ENCODE measurements around the gene NEO1. TPM values are rescaled to one million over a fixed set of nuclear protein-coding genes. Genes with fewer than 3 reads are reported as not detected.

NEO1 gene
- total RNA-seq, 4 donors from 2014 or later, result 27.1 to 39.6 (median 28.8) TPM

- TF ChIP-seq POLR2A (IDR thresholded peaks at IDR 0.05) (no peak), CTCF (IDR thresholded peaks at IDR 0.05) (no peak)
- Histone ChIP-seq H3K4me1 (no peaks in the 10 kb centered on the region), H3K27me3 (peaks cover 5% of the 10 kb centered on the region), H3K36me3 (no peaks in the 10 kb centered on the region), H3K4me3 (replicated peaks in 1 of 3) (no peak overlapping the region), H3K27ac (no peak overlapping the region), H3K9me3 (no peaks in the 10 kb centered on the region)
- DNase-seq, result no peak
- WGBS, 2 donors, result 79 to 86% methylated on average over 1 of the region's 1 CpG
- intact Hi-C loops (cut with DNase I), result no loop called here
Observed at GRCh38 chr15:73006523-73006922, 45.7 kb upstream of the NEO1 start.

GRCh38 chr15:73009066-73010056, 42.9 kb upstream of the NEO1 start:
- no peaks in the 10 kb centered on the region for H3K4me1 ChIP-seq
- H3K27me3 ChIP-seq, result peaks cover 5% of the 10 kb centered on the region
- TF ChIP-seq CTCF (IDR thresholded peaks at IDR 0.05) (no peak), POLR2A (IDR thresholded peaks at IDR 0.05) (no peak)
- H3K36me3 ChIP-seq, result no peaks in the 10 kb centered on the region
- WGBS, 2 donors, result 36 to 41% methylated on average over 13 of the region's 13 CpGs
- intact Hi-C loops (cut with DNase I), result no loop called here
- H3K4me3 ChIP-seq (replicated peaks in 1 of 3), result no peak overlapping the region
- H3K9me3 ChIP-seq, result no peaks in the 10 kb centered on the region
- no peak for DNase-seq
- no peak overlapping the region for H3K27ac ChIP-seq

- Histone ChIP-seq H3K27ac (no peak overlapping the region), H3K36me3 (no peaks in the 10 kb centered on the region), H3K4me3 (replicated peaks in 1 of 3) (no peak overlapping the region), H3K27me3 (peaks cover 5% of the 10 kb centered on the region), H3K4me1 (no peaks in the 10 kb centered on the region), H3K9me3 (no peaks in the 10 kb centered on the region)
- WGBS, 2 donors, result 59 to 66% methylated on average over 10 of the region's 10 CpGs
- intact Hi-C loops (cut with DNase I), result no loop called here
- TF ChIP-seq CTCF (IDR thresholded peaks at IDR 0.05) (no peak), POLR2A (IDR thresholded peaks at IDR 0.05) (no peak)
- no peak for DNase-seq
Observed at GRCh38 chr15:73010154-73011152, 41.8 kb upstream of the NEO1 start.

GRCh38 chr15:73014904-73015303, 37.4 kb upstream of the NEO1 start:
- no peak for DNase-seq
- WGBS, 2 donors, result 61 to 76% methylated on average over 1 of the region's 1 CpG
- TF ChIP-seq CTCF (IDR thresholded peaks at IDR 0.05) (no peak), POLR2A (IDR thresholded peaks at IDR 0.05) (no peak)
- intact Hi-C loops (cut with DNase I), result no loop called here
- Histone ChIP-seq H3K27me3 (no peaks in the 10 kb centered on the region), H3K27ac (no peak overlapping the region), H3K4me3 (replicated peaks in 1 of 3) (no peak overlapping the region), H3K4me1 (no peaks in the 10 kb centered on the region), H3K9me3 (no peaks in the 10 kb centered on the region), H3K36me3 (no peaks in the 10 kb centered on the region)
